Nephron progenitor cell (in vitro differentiated cells): ENCODE data around the gene HTR6.

Experiments
- DNase-seq: peaks from one replicate; pipeline ENCODE4 v3.0.0; 2021
- H3K27ac Mint-ChIP-seq: 2 replicates; pipeline ENCODE4 v1.8.0; 2021; ENCODE audit warnings: mild to moderate bottlenecking, moderate library complexity, mixed read lengths
- H3K27me3 Mint-ChIP-seq: 2 replicates; pipeline ENCODE4 v1.8.0; 2021; ENCODE audit warnings: mild to moderate bottlenecking, low read depth, mixed read lengths; ENCODE audit not compliant: poor library complexity
- H3K36me3 Mint-ChIP-seq: 2 replicates; pipeline ENCODE4 v1.8.0; 2021; ENCODE audit warnings: low read depth, mixed read lengths
- H3K4me1 Mint-ChIP-seq: 2 replicates; pipeline ENCODE4 v1.8.0; 2021; ENCODE audit warnings: mixed read lengths
- H3K4me3 Mint-ChIP-seq: 2 replicates; pipeline ENCODE4 v1.8.0; 2021; ENCODE audit warnings: mild to moderate bottlenecking, moderate library complexity, mixed read lengths
- H3K9me3 Mint-ChIP-seq: 2 replicates; pipeline ENCODE4 v1.8.0; 2021; ENCODE audit warnings: mild to moderate bottlenecking, moderate library complexity, mixed read lengths
- CTCF ChIP-seq: fragments of 200-600 bp; sonication (generic); IDR thresholded peaks from 2 replicates; pipeline ENCODE4 v1.5.0; 2021; ENCODE audit warnings: antibody characterized with exemption

HTR6 gene

DNA sequence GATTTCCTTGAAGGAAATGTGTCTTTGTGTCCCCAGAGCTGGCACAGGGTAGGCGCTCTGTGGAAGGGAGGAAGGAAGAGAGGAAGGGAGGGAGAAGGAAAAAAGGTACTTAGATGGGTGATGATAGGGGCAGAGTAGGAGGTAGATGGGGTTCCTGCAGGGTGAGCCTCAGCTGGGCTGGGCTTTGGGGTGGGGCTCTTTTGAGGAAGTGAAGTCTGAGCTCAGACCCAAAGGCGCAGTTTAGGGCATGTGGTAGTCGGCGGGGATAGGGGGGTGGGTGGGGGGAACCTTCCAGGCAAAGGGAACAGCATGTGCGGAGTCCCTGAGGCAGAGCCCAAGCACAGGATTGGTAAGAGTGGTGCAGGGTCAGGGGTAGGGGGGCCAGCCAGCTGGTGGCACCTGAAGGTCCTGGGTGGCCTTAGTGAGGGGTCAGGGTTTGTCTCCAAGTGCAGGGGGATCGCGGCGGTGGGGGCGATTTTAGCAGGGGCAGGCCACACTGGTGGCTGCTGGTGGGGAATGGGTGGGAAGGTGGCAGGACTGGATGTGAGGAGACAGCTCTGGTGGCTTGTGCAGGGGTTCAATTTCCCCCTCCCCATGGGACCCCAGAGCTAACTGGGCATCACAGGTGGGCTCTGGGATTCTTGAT is 8.4 kb upstream of the HTR6 start:
- no peak overlapping the region for H3K4me3 Mint-ChIP-seq
- no peaks in the 10 kb centered on the region for H3K36me3 Mint-ChIP-seq
- H3K27ac Mint-ChIP-seq, result no peak overlapping the region
- DNase-seq, result no peak
- TF ChIP-seq CTCF, result no peak
- H3K27me3 Mint-ChIP-seq, result peaks cover 28% of the 10 kb centered on the region
- H3K4me1 Mint-ChIP-seq, result peaks cover 30% of the 10 kb centered on the region
- H3K9me3 Mint-ChIP-seq, result no peaks in the 10 kb centered on the region

GRCh38 chr1:19656780-19657466 is 7.8 kb upstream of the HTR6 start:
- H3K9me3 Mint-ChIP-seq, result no peaks in the 10 kb centered on the region
- H3K36me3 Mint-ChIP-seq, result no peaks in the 10 kb centered on the region
- no peak overlapping the region for H3K27ac Mint-ChIP-seq
- no peak overlapping the region for H3K4me3 Mint-ChIP-seq
- peaks cover 30% of the 10 kb centered on the region for H3K4me1 Mint-ChIP-seq
- peak; percentile 65 for DNase-seq
- no peak for TF ChIP-seq CTCF
- peaks cover 35% of the 10 kb centered on the region for H3K27me3 Mint-ChIP-seq

GRCh38 chr1:19657511-19657910 is 7.2 kb upstream of the HTR6 start:
- no peak for TF ChIP-seq CTCF
- Mint-ChIP-seq H3K36me3 (no peaks in the 10 kb centered on the region), H3K4me3 (no peak overlapping the region), H3K4me1 (peaks cover 30% of the 10 kb centered on the region), H3K9me3 (no peaks in the 10 kb centered on the region), H3K27ac (no peak overlapping the region), H3K27me3 (peaks cover 36% of the 10 kb centered on the region)
- DNase-seq, result no peak

- Mint-ChIP-seq H3K27ac (no peak overlapping the region), H3K4me1 (peaks cover 30% of the 10 kb centered on the region), H3K27me3 (peaks cover 43% of the 10 kb centered on the region), H3K36me3 (no peaks in the 10 kb centered on the region), H3K9me3 (no peaks in the 10 kb centered on the region), H3K4me3 (no peak overlapping the region)
- TF ChIP-seq CTCF, result no peak
- DNase-seq, result no peak
These were observed 6.5 kb upstream of the HTR6 start for GRCh38 chr1:19658186-19658585.

DNA sequence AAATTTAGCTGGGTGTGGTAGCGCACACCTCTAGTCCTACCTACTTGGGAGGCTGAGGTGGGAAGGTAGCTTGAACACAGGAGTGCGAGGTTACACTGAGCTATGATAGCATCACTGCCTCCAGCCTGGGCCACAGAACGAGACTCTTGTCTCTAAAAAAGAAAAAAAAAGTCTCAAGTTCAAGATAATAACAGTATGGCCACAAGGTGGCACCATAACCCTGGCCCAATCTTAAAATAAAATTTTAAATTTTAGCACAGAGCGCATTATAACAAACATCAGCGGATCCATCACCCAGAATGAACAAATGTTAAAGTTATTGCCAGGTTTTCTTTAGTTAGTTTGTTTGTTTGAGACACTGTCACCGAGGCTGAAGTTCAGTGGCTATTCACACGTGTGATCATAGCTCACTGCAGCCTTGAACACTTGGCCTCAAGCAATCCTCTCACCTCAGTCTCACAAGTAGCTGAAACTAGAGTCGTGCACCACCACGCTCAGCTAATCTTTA is 2.9 kb upstream of the HTR6 start:
- no peaks in the 10 kb centered on the region for H3K36me3 Mint-ChIP-seq
- no peak overlapping the region for H3K27ac Mint-ChIP-seq
- TF ChIP-seq CTCF, result peak; percentile 80
- no peak for DNase-seq
- H3K4me1 Mint-ChIP-seq, result peaks cover 22% of the 10 kb centered on the region
- peaks cover 2% of the 10 kb centered on the region for H3K9me3 Mint-ChIP-seq
- no peak overlapping the region for H3K4me3 Mint-ChIP-seq
- peaks cover 71% of the 10 kb centered on the region for H3K27me3 Mint-ChIP-seq

GRCh38 chr1:19662313-19662712 is 2.4 kb upstream of the HTR6 start:
- DNase-seq, result no peak
- peaks cover 76% of the 10 kb centered on the region for H3K27me3 Mint-ChIP-seq
- H3K9me3 Mint-ChIP-seq, result peaks cover 4% of the 10 kb centered on the region
- no peaks in the 10 kb centered on the region for H3K36me3 Mint-ChIP-seq
- no peak overlapping the region for H3K27ac Mint-ChIP-seq
- peaks cover 17% of the 10 kb centered on the region for H3K4me1 Mint-ChIP-seq
- TF ChIP-seq CTCF, result no peak
- H3K4me3 Mint-ChIP-seq, result no peak overlapping the region
